Ovary (tissue), 9 donors: ENCODE results near the gene CCDC3. TPM values are rescaled to one million over a fixed set of nuclear protein-coding genes. Genes with fewer than 3 reads are reported as not detected.

Source experiments
- DNase-seq, 5 donors: peaks; one replicate each; pipeline ENCODE4 v3.0.0-alpha.2; 2019 to 2020
- H3K27ac ChIP-seq, 2 donors: fragments of 200-600 bp; one replicate each; pipeline versions ENCODE4 v1.5.1 to v1.8.0; 2019 to 2022
- H3K27me3 ChIP-seq: fragments of 200-600 bp; one replicate; pipeline ENCODE4 v1.8.0; 2022
- H3K36me3 ChIP-seq: fragments of 200-600 bp; sonication (generic); one replicate; pipeline ENCODE4 v1.5.1; 2019
- H3K4me1 ChIP-seq: one replicate; pipeline ENCODE4 v1.8.1; 2013; ENCODE audit warnings: mild to moderate bottlenecking, moderate library complexity; ENCODE audit not compliant: insufficient read depth
- H3K4me3 ChIP-seq: fragments of 200-600 bp; sonication (generic); one replicate; pipeline ENCODE4 v1.5.1; 2017
- H3K9me3 ChIP-seq, 2 donors: fragments of 200-600 bp in 1 of 2; sonication (generic) in 1 of 2; one replicate each; pipeline versions ENCODE4 v1.5.1 to v1.8.1; 2013 to 2019; ENCODE audit warnings: mild to moderate bottlenecking in 1 of 2, moderate library complexity in 1 of 2
- CTCF ChIP-seq, 3 donors: fragments of 450-650 bp in 2 of 3; fragments of 200-600 bp in 1 of 3; IDR thresholded peaks; one replicate each; pipeline versions ENCODE4 v1.5.1 to v1.8.0; 2016 to 2022; ENCODE audit warnings: antibody characterized with exemption in 3 of 3, mild to moderate bottlenecking in 1 of 3
- EP300 ChIP-seq: sonication (generic); formaldehyde crosslinking; IDR thresholded peaks from one replicate; pipeline ENCODE4 v1.6.1; 2017; ENCODE audit warnings: antibody characterized with exemption
- POLR2A ChIP-seq: fragments of 450-650 bp; IDR thresholded peaks from one replicate; pipeline ENCODE4 v1.6.1; 2017; ENCODE audit warnings: antibody characterized with exemption, mild to moderate bottlenecking, moderate library complexity
- WGBS, 3 donors: extraction: QIAGEN DNeasy Blood & Tissue Kit in 1 of 3; methylation state at CpG; one replicate each; pipeline versions ENCODE4 v1.1.5 to v1.1.7; 2013 to 2017; 5-methylcytosine and 5-hydroxymethylcytosine counted together
- intact Hi-C, 4 donors: fragments of 100-400 bp; cut with DNase I; formaldehyde crosslinking; loops; one replicate each; pipeline versions ENCODE4 v1.11.0 to v1.15.1; 2022 to 2023
- polyA plus RNA-seq, 2 donors: library from polyadenylated mRNA; stranded (reverse); fragments of 200-250 nt in 1 of 2; fragments of 350-450 nt in 1 of 2; fragmentation: Illumina TruSeq in 1 of 2; extraction: RNeasy Lipid Tissue Mini Kit (QIAGEN cat#74804) in 1 of 2; gene quantifications; one replicate each; pipeline ENCODE4 v1.2.3, GENCODE V29; 2013 to 2014
- total RNA-seq, 7 donors: library from RNA; depleted of rRNA in 2 of 7; stranded (reverse); fragments of >200 nt in 2 of 7; fragmentation: NEBNext Ultra II Directional in 3 of 7; extraction: Animal tissue kit (Norgen Biotek cat#: 25700) in 3 of 7; gene quantifications; one replicate each; pipeline versions ENCODE4 v1.1.0 to v1.2.4, GENCODE V29; 2016 to 2023
- donor health status: DM: no; HTN: no; CAD: no; lungs with moderate emphysema.
- donor health status: DM: no; HTN: no; CAD: no.
- donor health status: Bipolar disorder and iron deficiency.
- donor health status: DM: yes; HTN: yes; CAD: no.
- donor health status: DM: no; HTN: no; CAD: no.
- donor health status: DM: yes; HTN: yes; CAD: no.

The CCDC3 gene
- total and polyA plus RNA-seq, 9 donors, result 14.3 to 190 (median 53.7) TPM

- H3K9me3 ChIP-seq, result no peaks in the 10 kb centered on the region
- no peaks in the 10 kb centered on the region for H3K27me3 ChIP-seq
- WGBS, 3 donors, result 83 to 89% (median 85%) methylated on average over 12 of the region's 12 CpGs
- no peak for DNase-seq
- H3K4me1 ChIP-seq, result peaks cover 3% of the 10 kb centered on the region
- intact Hi-C loops, result no loop called here
- TF ChIP-seq EP300 (no peak), CTCF (IDR thresholded peaks at IDR 0.05) (no peak), POLR2A (no peak)
- no peak overlapping the region for H3K27ac ChIP-seq
- H3K4me3 ChIP-seq, result no peak overlapping the region
- H3K36me3 ChIP-seq, result no peaks in the 10 kb centered on the region
Measured at GRCh38 chr10:13047529-13048206, 46.2 kb upstream of the CCDC3 start.

GRCh38 chr10:13046851-13047528, 45.5 kb upstream of the CCDC3 start:
- TF ChIP-seq CTCF (IDR thresholded peaks at IDR 0.05) (no peak), POLR2A (no peak), EP300 (no peak)
- no peak for DNase-seq
- WGBS, 3 donors, result 89 to 91% (median 89%) methylated on average over 6 of the region's 6 CpGs
- no peaks in the 10 kb centered on the region for H3K36me3 ChIP-seq
- no peak overlapping the region for H3K27ac ChIP-seq
- H3K4me3 ChIP-seq, result no peak overlapping the region
- H3K4me1 ChIP-seq, result peaks cover 3% of the 10 kb centered on the region
- intact Hi-C loops, result no loop called here
- no peaks in the 10 kb centered on the region for H3K9me3 ChIP-seq
- no peaks in the 10 kb centered on the region for H3K27me3 ChIP-seq

GRCh38 chr10:13043520-13043919, 42.0 kb upstream of the CCDC3 start:
- Histone ChIP-seq H3K36me3 (no peaks in the 10 kb centered on the region), H3K27me3 (no peaks in the 10 kb centered on the region), H3K4me1 (no peaks in the 10 kb centered on the region), H3K4me3 (no peak overlapping the region), H3K9me3 (no peaks in the 10 kb centered on the region), H3K27ac (no peak overlapping the region)
- intact Hi-C loops, result no loop called here
- no peak for TF ChIP-seq CTCF (IDR thresholded peaks at IDR 0.05)
- TF ChIP-seq POLR2A, result no peak
- TF ChIP-seq EP300, result no peak
- WGBS, 3 donors, result 77 to 91% (median 91%) methylated on average over 2 of the region's 2 CpGs
- no peak for DNase-seq

- Histone ChIP-seq H3K36me3 (no peaks in the 10 kb centered on the region), H3K4me3 (no peak overlapping the region), H3K27ac (no peak overlapping the region), H3K4me1 (no peaks in the 10 kb centered on the region), H3K9me3 (no peaks in the 10 kb centered on the region), H3K27me3 (no peaks in the 10 kb centered on the region)
- DNase-seq, result no peak
- intact Hi-C loops, result no loop called here
- WGBS, 3 donors, result 82 to 91% (median 83%) methylated on average over 6 of the region's 6 CpGs
- TF ChIP-seq POLR2A (no peak), CTCF (IDR thresholded peaks at IDR 0.05) (no peak), EP300 (no peak)
Measured at GRCh38 chr10:13039761-13040160, 38.2 kb upstream of the CCDC3 start.
